ENCODE measurements around the gene SPIN2A. TPM values are rescaled to one million over a fixed set of nuclear protein-coding genes. Genes with fewer than 3 reads are reported as not detected.

SPIN2A gene
- total and polyA plus RNA-seq, 2 of the 13 experiments (the other 11 are each of a cell fraction or from before 2014, with no cell fraction given) = 0.44 to 0.60 TPM

GRCh38 chrX:57132046-57132445, 5.2 kb downstream of the SPIN2A start (continued):
- TF ChIP-seq MAX (IDR thresholded peaks at IDR 0.05) (no peak), SOX13 (IDR thresholded peaks at IDR 0.05) (no peak), SOX13 (CRISPR knock-in tag; conservative IDR thresholded peaks at IDR 0.05 in 1 of 2, IDR thresholded peaks at IDR 0.05 in 1 of 2) (no peak), ZNF446 (CRISPR knock-in tag; IDR thresholded peaks at IDR 0.05) (no peak), PHF8 (CRISPR knock-in tag; IDR thresholded peaks at IDR 0.05) (no peak), ZXDC (CRISPR knock-in tag; IDR thresholded peaks at IDR 0.05) (no peak), HMGXB3 (CRISPR knock-in tag; IDR thresholded peaks at IDR 0.05; ENCODE audit: borderline replicate concordance) (no peak), TFE3 (CRISPR knock-in tag; IDR thresholded peaks at IDR 0.05) (no peak)
- TF ChIP-seq, protein P1, sequence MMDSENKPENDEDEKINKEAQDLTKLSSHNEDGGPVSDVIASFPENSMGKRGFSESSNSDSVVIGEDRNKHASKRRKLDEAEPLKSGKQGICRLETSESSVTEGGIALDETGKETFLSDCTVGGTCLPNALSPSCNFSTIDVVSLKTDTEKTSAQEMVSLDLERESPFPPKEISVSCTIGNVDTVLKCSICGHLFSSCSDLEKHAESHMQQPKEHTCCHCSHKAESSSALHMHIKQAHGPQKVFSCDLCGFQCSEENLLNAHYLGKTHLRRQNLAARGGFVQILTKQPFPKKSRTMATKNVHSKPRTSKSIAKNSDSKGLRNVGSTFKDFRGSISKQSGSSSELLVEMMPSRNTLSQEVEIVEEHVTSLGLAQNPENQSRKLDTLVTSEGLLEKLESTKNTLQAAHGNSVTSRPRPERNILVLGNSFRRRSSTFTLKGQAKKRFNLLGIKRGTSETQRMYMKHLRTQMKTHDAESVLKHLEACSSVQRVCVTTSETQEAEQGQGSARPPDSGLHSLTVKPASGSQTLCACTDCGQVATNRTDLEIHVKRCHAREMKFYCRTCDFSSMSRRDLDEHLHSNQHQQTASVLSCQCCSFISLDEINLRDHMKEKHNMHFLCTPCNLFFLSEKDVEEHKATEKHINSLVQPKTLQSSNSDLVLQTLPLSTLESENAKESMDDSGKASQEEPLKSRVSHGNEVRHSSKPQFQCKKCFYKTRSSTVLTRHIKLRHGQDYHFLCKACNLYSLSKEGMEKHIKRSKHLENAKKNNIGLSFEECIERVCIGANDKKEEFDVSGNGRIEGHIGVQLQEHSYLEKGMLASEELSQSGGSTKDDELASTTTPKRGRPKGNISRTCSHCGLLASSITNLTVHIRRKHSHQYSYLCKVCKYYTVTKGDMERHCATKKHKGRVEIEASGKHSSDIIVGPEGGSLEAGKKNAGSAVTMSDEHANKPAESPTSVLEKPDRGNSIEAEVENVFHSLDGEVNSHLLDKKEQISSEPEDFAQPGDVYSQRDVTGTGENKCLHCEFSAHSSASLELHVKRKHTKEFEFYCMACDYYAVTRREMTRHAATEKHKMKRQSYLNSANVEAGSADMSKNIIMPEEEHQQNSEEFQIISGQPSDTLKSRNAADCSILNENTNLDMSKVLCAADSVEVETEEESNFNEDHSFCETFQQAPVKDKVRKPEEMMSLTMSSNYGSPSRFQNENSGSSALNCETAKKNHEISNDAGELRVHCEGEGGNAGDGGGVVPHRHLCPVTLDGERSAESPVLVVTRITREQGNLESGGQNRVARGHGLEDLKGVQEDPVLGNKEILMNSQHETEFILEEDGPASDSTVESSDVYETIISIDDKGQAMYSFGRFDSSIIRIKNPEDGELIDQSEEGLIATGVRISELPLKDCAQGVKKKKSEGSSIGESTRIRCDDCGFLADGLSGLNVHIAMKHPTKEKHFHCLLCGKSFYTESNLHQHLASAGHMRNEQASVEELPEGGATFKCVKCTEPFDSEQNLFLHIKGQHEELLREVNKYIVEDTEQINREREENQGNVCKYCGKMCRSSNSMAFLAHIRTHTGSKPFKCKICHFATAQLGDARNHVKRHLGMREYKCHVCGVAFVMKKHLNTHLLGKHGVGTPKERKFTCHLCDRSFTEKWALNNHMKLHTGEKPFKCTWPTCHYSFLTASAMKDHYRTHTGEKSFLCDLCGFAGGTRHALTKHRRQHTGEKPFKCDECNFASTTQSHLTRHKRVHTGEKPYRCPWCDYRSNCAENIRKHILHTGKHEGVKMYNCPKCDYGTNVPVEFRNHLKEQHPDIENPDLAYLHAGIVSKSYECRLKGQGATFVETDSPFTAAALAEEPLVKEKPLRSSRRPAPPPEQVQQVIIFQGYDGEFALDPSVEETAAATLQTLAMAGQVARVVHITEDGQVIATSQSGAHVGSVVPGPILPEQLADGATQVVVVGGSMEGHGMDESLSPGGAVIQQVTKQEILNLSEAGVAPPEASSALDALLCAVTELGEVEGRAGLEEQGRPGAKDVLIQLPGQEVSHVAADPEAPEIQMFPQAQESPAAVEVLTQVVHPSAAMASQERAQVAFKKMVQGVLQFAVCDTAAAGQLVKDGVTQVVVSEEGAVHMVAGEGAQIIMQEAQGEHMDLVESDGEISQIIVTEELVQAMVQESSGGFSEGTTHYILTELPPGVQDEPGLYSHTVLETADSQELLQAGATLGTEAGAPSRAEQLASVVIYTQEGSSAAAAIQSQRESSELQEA (CRISPR knock-in tag; IDR thresholded peaks at IDR 0.05; ENCODE audit: not compliant biosample characterization) = no peak
- TF ChIP-seq, protein P2, sequence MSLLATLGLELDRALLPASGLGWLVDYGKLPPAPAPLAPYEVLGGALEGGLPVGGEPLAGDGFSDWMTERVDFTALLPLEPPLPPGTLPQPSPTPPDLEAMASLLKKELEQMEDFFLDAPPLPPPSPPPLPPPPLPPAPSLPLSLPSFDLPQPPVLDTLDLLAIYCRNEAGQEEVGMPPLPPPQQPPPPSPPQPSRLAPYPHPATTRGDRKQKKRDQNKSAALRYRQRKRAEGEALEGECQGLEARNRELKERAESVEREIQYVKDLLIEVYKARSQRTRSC (CRISPR knock-in tag; IDR thresholded peaks at IDR 0.05; ENCODE audit: low read depth) = no peak
